Measurements from ENCODE around the gene MIOS.

The MIOS gene

DNA sequence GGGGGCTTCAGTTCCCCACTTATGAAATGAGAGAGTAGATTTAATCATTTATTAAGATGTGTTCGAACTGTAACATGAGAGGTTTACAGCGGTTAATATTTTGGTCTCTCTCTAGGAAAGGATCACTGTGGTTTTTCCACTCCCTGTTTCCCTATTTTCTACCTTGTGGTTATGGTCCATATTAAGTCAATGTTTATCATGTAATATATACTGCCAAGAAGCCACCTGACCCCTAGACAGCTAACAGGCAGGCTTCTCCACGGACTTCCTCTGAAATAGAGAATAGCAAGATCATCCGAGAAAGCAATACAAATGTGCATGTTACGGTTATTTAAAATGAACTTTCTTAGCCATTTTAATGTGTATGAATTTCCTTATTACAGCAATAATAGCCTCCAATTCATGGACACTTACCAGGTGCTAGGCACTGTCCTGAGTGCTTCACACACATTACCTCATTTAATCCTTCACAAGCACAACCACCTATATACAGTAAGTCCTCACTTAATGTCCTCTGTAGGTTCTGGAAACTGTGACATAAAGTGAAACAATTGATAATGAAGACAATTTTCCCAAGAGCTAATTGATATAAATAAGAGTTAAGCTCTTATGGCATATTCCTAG lies 30.2 kb upstream of the MIOS start:
- TF ChIP-seq, protein P1, sequence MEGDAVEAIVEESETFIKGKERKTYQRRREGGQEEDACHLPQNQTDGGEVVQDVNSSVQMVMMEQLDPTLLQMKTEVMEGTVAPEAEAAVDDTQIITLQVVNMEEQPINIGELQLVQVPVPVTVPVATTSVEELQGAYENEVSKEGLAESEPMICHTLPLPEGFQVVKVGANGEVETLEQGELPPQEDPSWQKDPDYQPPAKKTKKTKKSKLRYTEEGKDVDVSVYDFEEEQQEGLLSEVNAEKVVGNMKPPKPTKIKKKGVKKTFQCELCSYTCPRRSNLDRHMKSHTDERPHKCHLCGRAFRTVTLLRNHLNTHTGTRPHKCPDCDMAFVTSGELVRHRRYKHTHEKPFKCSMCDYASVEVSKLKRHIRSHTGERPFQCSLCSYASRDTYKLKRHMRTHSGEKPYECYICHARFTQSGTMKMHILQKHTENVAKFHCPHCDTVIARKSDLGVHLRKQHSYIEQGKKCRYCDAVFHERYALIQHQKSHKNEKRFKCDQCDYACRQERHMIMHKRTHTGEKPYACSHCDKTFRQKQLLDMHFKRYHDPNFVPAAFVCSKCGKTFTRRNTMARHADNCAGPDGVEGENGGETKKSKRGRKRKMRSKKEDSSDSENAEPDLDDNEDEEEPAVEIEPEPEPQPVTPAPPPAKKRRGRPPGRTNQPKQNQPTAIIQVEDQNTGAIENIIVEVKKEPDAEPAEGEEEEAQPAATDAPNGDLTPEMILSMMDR (IDR thresholded peaks at IDR 0.05; ENCODE audit: low read depth, low read length) = no peak
- in situ Hi-C loops (cut with HindIII; ENCODE audit: low sequenced_read_pairs) = no loop called here
- no peak overlapping the region for H3K4me3 ChIP-seq (ENCODE audit: low read depth, low read length)
- DNase-seq (ENCODE audit: low read depth, low spot score) = no peak

DNA sequence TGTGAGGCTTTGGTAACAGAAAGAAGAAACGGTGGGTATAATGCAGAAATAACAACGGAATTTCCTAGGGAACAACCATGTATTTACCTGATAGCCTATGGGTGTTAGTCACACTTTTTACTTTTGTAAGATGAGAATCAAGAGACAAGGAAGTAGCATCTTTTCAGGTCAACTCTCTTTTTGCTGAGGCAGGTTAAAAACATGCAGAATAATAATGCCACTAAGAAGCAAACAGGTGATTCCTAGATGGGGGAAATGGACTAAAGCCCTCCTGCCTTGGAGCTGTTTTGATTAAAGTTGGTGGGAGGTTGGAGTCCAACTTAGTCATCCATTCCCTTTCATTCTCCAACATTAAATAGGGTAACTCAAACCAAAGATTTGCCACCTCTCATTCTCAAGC lies 29.0 kb upstream of the MIOS start:
- in situ Hi-C loops (cut with HindIII; ENCODE audit: low sequenced_read_pairs) = no loop called here
- no peak overlapping the region for H3K4me3 ChIP-seq (ENCODE audit: low read depth, low read length)
- no peak for DNase-seq (ENCODE audit: low read depth, low spot score)
- TF ChIP-seq, protein P1 (IDR thresholded peaks at IDR 0.05; ENCODE audit: low read depth, low read length) = no peak

DNA sequence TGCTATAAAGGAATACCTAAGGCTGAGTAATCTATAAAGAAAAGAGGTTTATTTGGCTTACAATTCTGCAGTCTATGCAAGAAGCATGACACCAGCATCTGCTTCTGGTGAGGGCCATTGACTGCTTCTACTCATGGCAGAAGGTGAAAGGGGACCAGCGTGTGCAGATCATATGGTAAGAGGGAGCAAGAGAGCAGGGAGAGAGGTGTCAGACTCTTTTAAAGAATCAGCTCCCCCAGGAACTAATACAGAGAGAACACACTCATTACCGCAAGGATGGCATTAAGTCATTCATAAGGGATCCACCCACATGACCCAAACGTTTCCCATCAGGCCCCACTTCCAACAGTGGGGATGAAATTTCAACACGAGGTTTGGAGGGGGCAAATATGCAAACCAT lies 27.5 kb upstream of the MIOS start:
- in situ Hi-C loops (cut with HindIII; ENCODE audit: low sequenced_read_pairs) = no loop called here
- no peak overlapping the region for H3K4me3 ChIP-seq (ENCODE audit: low read depth, low read length)
- TF ChIP-seq, protein P1 (IDR thresholded peaks at IDR 0.05; ENCODE audit: low read depth, low read length) = no peak
- no peak for DNase-seq (ENCODE audit: low read depth, low spot score)

DNA sequence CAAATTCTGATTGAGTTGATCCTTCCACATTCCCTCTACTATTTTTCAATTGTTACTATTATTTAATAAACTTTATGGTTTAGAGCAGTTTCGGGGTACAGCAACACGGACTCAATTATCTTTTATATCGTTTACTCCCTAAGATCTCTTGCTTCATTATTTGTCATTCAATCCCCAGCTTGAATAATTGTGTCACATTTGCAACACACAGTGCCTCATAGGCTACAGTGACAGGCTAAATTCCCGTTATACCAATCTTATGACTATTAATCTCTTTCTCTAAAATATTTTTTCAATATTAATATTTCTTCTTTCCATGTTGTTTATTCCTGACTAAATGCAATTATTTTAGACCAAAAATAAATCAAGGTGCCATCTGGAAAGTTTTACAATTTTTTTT lies 27.0 kb upstream of the MIOS start:
- no peak for DNase-seq (ENCODE audit: low read depth, low spot score)
- in situ Hi-C loops (cut with HindIII; ENCODE audit: low sequenced_read_pairs) = no loop called here
- no peak overlapping the region for H3K4me3 ChIP-seq (ENCODE audit: low read depth, low read length)
- TF ChIP-seq, protein P1 (IDR thresholded peaks at IDR 0.05; ENCODE audit: low read depth, low read length) = no peak

DNA sequence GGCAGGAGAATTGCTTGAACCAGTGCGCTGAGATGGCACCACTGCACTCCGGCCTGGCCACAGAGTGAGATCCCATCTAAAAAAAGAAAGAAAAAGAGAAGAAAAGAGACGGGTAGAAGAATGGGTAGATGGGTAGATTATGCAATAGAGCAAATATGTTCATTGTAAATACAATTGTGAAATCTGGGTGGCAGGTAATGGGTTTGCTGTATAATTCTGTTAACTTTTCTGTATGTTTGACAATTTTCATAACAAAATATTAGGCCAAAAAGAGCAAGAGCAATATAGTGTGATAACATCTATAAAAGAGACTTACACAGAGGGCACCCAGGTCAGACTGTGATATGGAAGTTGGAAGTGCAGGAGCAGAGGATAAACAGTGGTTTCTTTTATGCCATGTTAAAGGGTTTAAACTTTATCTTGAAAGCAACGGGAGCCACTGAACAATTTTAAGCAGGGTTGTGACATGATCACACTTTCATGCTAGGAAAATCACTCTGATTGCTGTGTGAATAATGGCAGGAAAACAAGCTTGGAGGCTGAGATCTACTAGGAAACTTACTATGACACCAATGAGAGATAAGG lies 24.3 kb upstream of the MIOS start:
- in situ Hi-C loops (cut with HindIII; ENCODE audit: low sequenced_read_pairs) = no loop called here
- no peak overlapping the region for H3K4me3 ChIP-seq (ENCODE audit: low read depth, low read length)
- DNase-seq (ENCODE audit: low read depth, low spot score) = no peak
- TF ChIP-seq, protein P1 (IDR thresholded peaks at IDR 0.05; ENCODE audit: low read depth, low read length) = no peak

DNA sequence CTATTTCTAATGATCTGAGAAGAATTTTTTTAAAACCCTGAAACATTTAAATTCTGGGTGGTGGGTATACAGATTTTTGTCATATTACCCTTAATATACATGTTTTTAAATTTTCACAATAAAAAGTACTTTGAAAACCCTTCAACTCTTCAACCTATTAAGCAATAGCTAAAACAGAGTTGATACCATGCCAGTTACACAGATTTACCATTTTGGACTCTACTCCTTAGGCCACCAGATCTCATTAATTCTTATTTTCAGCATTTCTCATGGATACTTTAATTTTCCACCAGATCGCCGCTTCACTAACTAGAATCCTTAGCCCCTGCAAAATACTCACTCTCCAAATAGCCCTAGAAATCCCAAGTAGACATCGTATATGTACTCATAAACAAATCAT lies 18.3 kb upstream of the MIOS start:
- in situ Hi-C loops (cut with HindIII; ENCODE audit: low sequenced_read_pairs) = no loop called here
- no peak overlapping the region for H3K4me3 ChIP-seq (ENCODE audit: low read depth, low read length)
- TF ChIP-seq, protein P1 (IDR thresholded peaks at IDR 0.05; ENCODE audit: low read depth, low read length) = no peak
- no peak for DNase-seq (ENCODE audit: low read depth, low spot score)

Data from astrocyte of the spinal cord (primary cell).